GM12801 (cell line): ENCODE results near the gene M1AP.

Source experiments
- TF ChIP-seq, protein P1 (sequence below): IDR thresholded peaks from one replicate; pipeline ENCODE4 v1.5.1; 2011; ENCODE audit warnings: control low read depth; ENCODE audit not compliant: insufficient read length; ENCODE audit errors: extremely low read depth

Gene M1AP

DNA sequence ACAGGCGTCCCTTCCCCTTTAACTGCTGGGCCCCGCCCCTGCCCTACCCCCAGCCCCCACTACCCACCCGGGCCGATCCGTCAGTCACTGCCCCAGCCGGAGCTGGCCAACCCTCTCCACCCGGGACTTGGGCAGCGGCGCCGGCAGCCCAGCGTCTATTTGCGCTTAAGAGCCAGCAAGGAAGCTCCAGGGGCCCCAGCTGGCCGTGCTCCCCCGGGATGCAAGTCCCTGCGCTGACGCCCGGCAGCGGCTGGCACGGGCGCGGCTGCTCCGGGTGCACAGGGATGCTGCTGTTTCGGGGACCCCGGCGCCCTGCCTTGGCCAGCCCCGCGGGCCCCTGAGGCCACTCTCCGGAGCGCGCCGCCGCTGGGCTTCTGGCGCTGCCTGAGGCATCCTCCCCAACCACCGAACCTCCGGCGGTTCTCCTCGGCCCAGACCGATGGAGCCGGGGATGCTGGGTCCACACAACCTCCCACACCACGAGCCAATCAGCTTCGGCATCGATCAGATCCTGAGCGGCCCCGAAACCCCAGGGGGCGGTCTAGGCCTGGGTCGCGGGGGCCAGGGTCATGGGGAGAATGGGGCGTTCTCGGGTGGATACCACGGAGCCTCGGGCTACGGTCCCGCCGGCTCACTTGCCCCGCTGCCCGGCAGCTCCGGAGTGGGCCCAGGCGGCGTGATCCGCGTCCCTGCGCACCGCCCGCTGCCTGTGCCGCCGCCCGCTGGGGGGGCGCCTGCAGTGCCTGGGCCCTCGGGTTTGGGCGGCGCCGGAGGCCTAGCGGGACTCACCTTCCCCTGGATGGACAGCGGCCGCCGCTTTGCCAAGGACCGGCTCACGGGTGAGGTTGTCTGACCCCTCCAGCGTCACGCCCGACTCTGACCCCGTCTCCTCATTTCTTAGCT is 133.5 kb downstream of the M1AP start, which contains the start of gene TLX2:
TLX2 (plus strand) TSS at position 83 of the 903 bp plus-strand sequence; CDS start at position 440, 357 bp downstream.
- TF ChIP-seq, protein P1, sequence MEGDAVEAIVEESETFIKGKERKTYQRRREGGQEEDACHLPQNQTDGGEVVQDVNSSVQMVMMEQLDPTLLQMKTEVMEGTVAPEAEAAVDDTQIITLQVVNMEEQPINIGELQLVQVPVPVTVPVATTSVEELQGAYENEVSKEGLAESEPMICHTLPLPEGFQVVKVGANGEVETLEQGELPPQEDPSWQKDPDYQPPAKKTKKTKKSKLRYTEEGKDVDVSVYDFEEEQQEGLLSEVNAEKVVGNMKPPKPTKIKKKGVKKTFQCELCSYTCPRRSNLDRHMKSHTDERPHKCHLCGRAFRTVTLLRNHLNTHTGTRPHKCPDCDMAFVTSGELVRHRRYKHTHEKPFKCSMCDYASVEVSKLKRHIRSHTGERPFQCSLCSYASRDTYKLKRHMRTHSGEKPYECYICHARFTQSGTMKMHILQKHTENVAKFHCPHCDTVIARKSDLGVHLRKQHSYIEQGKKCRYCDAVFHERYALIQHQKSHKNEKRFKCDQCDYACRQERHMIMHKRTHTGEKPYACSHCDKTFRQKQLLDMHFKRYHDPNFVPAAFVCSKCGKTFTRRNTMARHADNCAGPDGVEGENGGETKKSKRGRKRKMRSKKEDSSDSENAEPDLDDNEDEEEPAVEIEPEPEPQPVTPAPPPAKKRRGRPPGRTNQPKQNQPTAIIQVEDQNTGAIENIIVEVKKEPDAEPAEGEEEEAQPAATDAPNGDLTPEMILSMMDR = no peak

DNA sequence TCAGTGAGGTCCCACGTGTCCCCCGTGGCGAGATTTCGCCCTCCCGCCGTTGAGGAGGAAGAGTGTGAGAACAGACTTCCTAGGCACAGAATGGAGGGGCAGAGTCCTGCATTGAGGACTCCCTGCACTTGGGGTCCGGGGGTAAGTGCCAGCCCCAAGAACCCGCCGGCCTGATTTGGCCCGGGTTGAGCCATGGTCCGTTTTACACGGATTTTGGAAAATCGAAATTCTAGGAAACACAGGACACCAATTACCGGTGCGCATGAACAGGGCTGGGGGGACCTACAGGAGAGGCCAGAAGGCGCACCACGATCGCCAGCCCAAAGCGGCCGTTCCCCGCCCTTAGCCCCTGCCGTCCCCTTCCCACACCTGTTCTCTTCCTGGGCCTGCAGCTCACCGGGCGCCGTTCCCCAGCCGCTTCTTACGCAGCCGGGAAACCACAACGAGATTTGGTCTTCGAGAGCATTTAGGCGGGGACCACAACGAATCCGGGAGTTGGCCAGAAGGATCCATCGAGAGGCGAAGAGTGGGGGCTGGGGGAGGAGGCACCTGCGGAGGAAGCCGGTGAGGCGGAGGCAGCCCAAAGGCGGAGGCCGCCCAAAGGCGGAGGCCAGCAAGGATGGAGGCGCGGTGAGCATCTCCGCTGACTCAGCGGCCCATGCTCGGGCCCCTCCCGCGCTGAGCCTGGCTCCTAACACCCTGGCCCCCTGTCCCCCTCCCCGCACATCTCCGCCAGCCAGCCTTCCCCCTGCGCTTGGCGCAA is 134.3 kb downstream of the M1AP start:
- TF ChIP-seq, protein P1 = no peak

DNA sequence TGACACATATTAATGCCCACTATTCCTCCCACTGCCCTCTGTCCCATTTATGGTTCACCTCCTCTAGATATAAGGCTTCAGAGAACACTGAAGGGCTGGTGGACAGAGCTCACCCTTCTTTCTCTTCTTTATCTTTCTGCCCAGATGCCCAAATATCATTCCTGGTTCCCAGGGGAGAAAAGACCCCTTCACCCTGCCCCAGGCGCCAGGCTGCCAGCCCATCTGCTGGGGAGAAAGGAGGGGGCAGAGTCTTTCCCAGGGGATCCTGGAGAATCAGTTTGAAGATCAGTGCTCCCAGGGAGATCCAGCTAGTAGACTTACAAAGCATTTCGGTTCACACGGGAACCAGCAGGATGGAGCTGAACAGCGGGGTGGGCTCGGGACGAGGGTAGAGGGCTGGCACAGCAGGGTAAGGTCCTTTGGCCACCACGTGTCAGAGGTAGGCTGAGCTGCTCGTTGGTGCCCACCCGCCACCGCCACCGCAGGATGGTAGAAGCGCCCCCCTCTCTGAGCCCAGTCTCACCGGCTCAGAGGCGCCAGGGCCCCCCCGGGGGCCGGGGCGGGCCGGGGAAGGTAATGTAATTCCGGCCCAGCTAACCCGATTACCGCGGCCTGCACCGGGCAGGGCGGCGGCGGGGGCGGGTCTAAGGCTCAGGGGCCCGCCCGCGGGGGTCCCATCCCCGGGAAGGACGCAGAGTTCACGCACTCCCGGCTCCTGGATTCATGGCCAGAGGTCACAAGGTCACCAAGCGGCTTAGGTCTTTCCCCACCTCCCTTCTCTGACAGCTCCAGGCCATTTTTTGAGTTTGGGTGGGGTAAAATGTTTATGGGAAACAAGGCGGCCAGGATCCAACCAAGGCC is 135.2 kb downstream of the M1AP start:
- TF ChIP-seq, protein P1 = no peak

DNA sequence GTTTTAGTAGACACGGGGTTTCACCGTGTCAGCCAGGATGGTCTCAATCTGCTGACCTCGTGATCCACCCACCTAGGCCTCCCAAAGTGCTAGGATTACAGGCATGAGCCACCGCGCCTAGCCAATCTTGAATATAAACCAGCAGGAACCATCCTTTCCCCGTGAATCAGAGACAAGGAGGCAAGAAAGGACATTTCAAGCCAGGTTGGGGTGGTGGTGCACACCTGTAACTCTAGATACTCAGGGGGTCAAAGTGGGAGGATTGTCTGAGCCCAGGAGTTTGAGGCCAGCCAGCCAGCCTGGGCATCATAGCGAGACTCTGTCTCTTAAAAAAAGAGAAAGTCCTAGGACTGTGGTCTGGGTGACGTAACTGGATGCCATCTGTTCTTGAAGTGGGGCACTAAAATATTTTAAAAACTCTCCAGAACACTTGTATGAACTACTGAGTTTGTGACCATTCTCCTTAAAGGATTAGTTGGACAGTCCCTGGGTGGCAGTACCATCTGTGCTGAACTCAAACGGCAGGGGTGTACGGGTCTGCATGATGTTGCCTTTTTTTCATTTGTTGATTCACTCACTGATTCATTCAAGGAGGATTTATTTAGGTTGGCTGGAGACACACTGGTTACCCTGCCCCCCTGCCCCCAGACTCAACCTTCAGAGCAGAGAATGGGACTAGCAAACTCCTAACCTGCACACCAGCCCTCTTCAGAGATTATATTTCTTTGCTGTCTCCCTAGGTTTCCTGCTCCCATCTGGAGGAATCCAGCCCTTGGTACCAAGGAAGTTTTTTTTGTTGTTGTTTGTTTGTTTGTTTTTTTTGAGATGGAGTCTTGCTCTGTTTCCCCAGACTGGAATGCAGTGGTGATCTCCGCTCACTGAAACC is 136.8 kb downstream of the M1AP start:
- TF ChIP-seq, protein P1 = no peak

DNA sequence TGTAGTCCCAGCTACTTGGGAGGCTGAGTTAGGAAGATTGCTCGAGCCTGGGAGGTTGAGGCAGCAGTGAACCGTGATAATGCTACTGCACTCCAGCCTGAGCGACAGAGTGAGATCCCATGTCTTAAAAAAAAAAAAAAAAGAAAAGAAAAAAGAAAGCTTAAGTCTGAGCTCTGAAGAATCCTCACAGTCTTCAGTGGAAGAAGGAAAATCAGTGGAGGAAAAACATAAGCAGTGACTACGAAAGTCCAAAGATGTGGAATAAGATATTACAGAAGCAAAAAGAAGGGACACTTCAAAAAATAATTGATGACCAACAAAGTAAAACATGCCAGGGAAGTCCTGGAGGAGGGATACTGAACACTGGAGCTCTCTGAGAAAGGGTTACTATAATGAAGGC is 137.9 kb downstream of the M1AP start:
- TF ChIP-seq, protein P1 = no peak

DNA sequence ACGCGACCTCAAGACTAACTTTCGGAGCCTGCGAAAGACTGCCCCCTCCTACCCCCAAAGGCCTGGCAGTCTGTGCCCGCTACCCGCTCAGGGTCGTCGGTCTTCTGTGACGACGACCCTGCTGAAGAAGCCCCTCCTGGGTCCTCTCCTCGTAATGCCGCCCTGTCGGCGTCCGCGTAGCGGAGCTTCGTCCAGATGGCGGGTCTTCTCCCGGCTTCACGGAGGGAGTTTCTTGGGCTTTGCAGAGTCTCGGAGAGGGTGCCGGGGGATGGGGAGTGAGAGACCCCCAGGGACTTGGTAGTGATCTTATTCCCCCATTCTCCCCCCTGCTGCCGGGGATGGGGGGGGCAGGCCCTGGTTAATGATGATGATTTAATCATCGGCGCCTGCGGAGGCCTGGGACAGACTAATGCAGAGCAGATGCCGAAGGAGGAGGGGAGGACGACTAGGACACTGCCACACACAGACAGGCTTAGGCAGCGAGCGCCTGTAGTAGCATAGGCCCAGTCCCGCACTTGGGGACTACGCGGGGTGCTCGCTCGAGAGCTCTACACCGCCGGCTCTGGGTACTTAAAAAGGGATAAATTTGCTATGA is 140.1 kb downstream of the M1AP start:
- TF ChIP-seq, protein P1 = no peak
